Mammary microvascular endothelial cell (primary cell): ENCODE measurements around the gene ESM1. TPM values are rescaled to one million over a fixed set of nuclear protein-coding genes. Genes with fewer than 3 reads are reported as not detected.

Experiments
- total RNA-seq: library from RNA; depleted of rRNA; stranded (reverse); fragments of >200 nt; gene quantifications from 2 replicates; pipeline ENCODE4 v1.2.3, GENCODE V29; 2015

Gene ESM1
- total RNA-seq, result 432 and 463 TPM in 2 replicates

GRCh38 chr5:54985301-54986268 is at the start of gene ESM1:
TSS of gene ESM1 (minus strand) at chr5:54985593. CDS start at chr5:54985517, 76 bp downstream.

Other genes with a start within 250 kb of the ESM1 start
- gene GZMK, start 38.7 kb upstream of the ESM1 start, total RNA-seq, result not detected in 2 replicates
- not detected in 2 replicates for gene GZMA, start 117.1 kb upstream of the ESM1 start, total RNA-seq
- 90.3 and 102 TPM in 2 replicates for gene GPX8, start 174.6 kb upstream of the ESM1 start, total RNA-seq
- gene CDC20B, start 187.6 kb upstream of the ESM1 start, total RNA-seq, result not detected in 2 replicates
- gene MCIDAS, start 241.7 kb upstream of the ESM1 start, total RNA-seq, result not detected in 2 replicates
- gene CCNO, start 248.0 kb upstream of the ESM1 start, total RNA-seq, result 0.13 and 0.44 TPM in 2 replicates